PC-9 (cell line): ENCODE measurements around the gene GAK.

ENCODE experiments used
- CTCF ChIP-seq: fragments of 200-600 bp; sonication (generic); conservative IDR thresholded peaks from 2 replicates; pipeline ENCODE4 v1.6.1; 2017; ENCODE audit warnings: mixed run types, antibody characterized with exemption, mild to moderate bottlenecking, moderate library complexity
- EZH2 ChIP-seq: fragments of 200-600 bp; sonication (generic); IDR thresholded peaks from 2 replicates; pipeline ENCODE4 v1.8.0; 2017; ENCODE audit warnings: antibody characterized with exemption, low read depth

- TF ChIP-seq CTCF (no peak), EZH2 (no peak)
Observed at GRCh38 chr4:905485-906338, 26.4 kb downstream of the GAK start.
